Upper lobe of left lung (tissue), 6 donors: ENCODE measurements around the gene NPAS1. TPM values are rescaled to one million over a fixed set of nuclear protein-coding genes. Genes with fewer than 3 reads are reported as not detected.

Experiments used
- ATAC-seq, 2 donors: fragments of 200-7000 bp; cut with Tn5 transposase; one replicate each; pipeline ENCODE4 v1.9.1; 2022; ENCODE audit warnings: mild to moderate bottlenecking in 2 of 2, moderate library complexity in 2 of 2; ENCODE audit not compliant: low FRiP score in 2 of 2
- DNase-seq, 2 donors: peaks; one replicate each; pipeline ENCODE4 v3.0.0-alpha.2; 2019 to 2020
- H3K27ac ChIP-seq, 4 donors: fragments of 200-600 bp; sonication (generic); one replicate each; pipeline ENCODE4 v1.5.1; 2016 to 2019
- H3K27me3 ChIP-seq, 4 donors: fragments of 200-600 bp; sonication (generic); one replicate each; pipeline ENCODE4 v1.5.1; 2017 to 2019
- H3K36me3 ChIP-seq, 4 donors: fragments of 200-600 bp; sonication (generic); one replicate each; pipeline ENCODE4 v1.5.1; 2016 to 2019
- H3K4me1 ChIP-seq, 4 donors: fragments of 200-600 bp; sonication (generic); one replicate each; pipeline ENCODE4 v1.5.1; 2018 to 2019
- H3K4me3 ChIP-seq, 4 donors: fragments of 200-600 bp; sonication (generic); one replicate each; pipeline ENCODE4 v1.5.1; 2017 to 2019; ENCODE audit warnings: mild to moderate bottlenecking in 2 of 4, moderate library complexity in 1 of 4
- H3K9me3 ChIP-seq, 4 donors: fragments of 200-600 bp; sonication (generic); one replicate each; pipeline ENCODE4 v1.5.1; 2018 to 2019
- EP300 ChIP-seq, 4 donors: sonication (generic); formaldehyde crosslinking; IDR thresholded peaks; one replicate each; pipeline ENCODE4 v1.5.1; 2017; ENCODE audit warnings: antibody characterized with exemption in 4 of 4, control low read depth in 2 of 4
- POLR2A ChIP-seq, 4 donors: fragments of 450-650 bp; IDR thresholded peaks; one replicate each; pipeline ENCODE4 v1.5.1; 2016 to 2017; ENCODE audit warnings: antibody characterized with exemption in 4 of 4, mild to moderate bottlenecking in 2 of 4
- POLR2AphosphoS5 ChIP-seq, 2 donors: sonication (generic); formaldehyde crosslinking; IDR thresholded peaks; one replicate each; pipeline ENCODE4 v1.5.1; 2017; ENCODE audit warnings: antibody characterized with exemption in 2 of 2
- WGBS, 2 donors: methylation state at CpG; one replicate each; pipeline ENCODE4 v1.1.5; 2017 to 2018; 5-methylcytosine and 5-hydroxymethylcytosine counted together
- total RNA-seq, 6 donors: library from RNA; depleted of rRNA in 4 of 6; stranded (reverse); fragments of >200 nt in 4 of 6; gene quantifications; one replicate each; pipeline versions ENCODE4 v1.1.0 to v1.2.1, GENCODE V29; 2016 to 2021
- TF ChIP-seq, protein P1 (sequence below), 6 experiments: fragments of 450-650 bp in 4 of 6; fragments of 200-600 bp in 2 of 6; sonication (generic) in 2 of 6; IDR thresholded peaks; one replicate each; pipeline ENCODE4 v1.5.1; 2016 to 2019; ENCODE audit warnings: antibody characterized with exemption in 6 of 6
- donor health status: DM: no; HTN: no; CAD: no; lungs with moderate emphysema.
- donor health status: DM: no; HTN: yes; CAD: no; lungs with severe emphysema.

The NPAS1 gene
- total RNA-seq, 6 donors from 2014 or later = 0.30 to 13.6 (median 1.1) TPM; not detected in 1

DNA sequence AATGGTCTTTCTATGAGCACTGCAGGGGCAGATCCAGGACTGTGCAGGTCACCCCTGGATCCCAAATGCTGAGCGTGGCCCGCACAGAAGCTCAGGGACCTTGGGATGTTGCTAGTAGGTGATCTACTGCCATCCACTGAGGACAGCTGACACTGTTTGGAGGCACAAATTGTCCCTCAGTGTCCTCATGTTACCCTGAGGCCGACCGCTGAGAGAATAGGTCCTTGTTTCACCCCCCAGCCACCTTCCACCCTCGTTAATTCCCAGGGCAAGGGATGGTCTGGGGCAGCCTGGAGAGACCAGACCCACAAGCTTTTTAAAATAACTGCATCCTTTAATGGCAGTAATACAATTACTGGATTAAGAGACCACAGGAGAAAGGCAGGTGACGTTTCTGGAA is 44.2 kb downstream of the NPAS1 start:
- ATAC-seq (no peak), DNase-seq (no peak)
- H3K4me3 ChIP-seq = no peak overlapping the region
- WGBS, 2 donors = 87 to 89% methylated on average over 4 to 6 of the region's 6 CpGs
- peaks cover 11 to 51% (median 41%) of the 10 kb centered on the region in 4 donors for H3K36me3 ChIP-seq
- no peak overlapping the region for H3K27ac ChIP-seq
- TF ChIP-seq POLR2AphosphoS5 (IDR thresholded peaks at IDR 0.05) (no peak), EP300 (IDR thresholded peaks at IDR 0.05) (no peak), POLR2A (IDR thresholded peaks at IDR 0.05) (no peak)
- TF ChIP-seq, protein P1, sequence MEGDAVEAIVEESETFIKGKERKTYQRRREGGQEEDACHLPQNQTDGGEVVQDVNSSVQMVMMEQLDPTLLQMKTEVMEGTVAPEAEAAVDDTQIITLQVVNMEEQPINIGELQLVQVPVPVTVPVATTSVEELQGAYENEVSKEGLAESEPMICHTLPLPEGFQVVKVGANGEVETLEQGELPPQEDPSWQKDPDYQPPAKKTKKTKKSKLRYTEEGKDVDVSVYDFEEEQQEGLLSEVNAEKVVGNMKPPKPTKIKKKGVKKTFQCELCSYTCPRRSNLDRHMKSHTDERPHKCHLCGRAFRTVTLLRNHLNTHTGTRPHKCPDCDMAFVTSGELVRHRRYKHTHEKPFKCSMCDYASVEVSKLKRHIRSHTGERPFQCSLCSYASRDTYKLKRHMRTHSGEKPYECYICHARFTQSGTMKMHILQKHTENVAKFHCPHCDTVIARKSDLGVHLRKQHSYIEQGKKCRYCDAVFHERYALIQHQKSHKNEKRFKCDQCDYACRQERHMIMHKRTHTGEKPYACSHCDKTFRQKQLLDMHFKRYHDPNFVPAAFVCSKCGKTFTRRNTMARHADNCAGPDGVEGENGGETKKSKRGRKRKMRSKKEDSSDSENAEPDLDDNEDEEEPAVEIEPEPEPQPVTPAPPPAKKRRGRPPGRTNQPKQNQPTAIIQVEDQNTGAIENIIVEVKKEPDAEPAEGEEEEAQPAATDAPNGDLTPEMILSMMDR (IDR thresholded peaks at IDR 0.05) = no peak
- H3K27me3 ChIP-seq = no peaks in the 10 kb centered on the region
- H3K4me1 ChIP-seq = no peaks in the 10 kb centered on the region
- H3K9me3 ChIP-seq = no peaks in the 10 kb centered on the region

GRCh38 chr19:47065242-47065641 is 45.6 kb downstream of the NPAS1 start:
- Histone ChIP-seq H3K4me1 (no peaks in the 10 kb centered on the region), H3K27me3 (no peaks in the 10 kb centered on the region), H3K27ac (no peak overlapping the region), H3K36me3 (peaks cover 11 to 65% (median 55%) of the 10 kb centered on the region in 4 donors), H3K9me3 (no peaks in the 10 kb centered on the region), H3K4me3 (no peak overlapping the region)
- WGBS, 2 donors = 87% methylated on average over 11 of the region's 11 CpGs; no CpG with 5 or more reads in 1 of the 2 donors
- ATAC-seq (peak in 1 of 2 donors; percentile 19), DNase-seq (no peak)
- TF ChIP-seq POLR2A (IDR thresholded peaks at IDR 0.05) (no peak), POLR2AphosphoS5 (IDR thresholded peaks at IDR 0.05) (no peak), EP300 (IDR thresholded peaks at IDR 0.05) (no peak)
- TF ChIP-seq, protein P1 (IDR thresholded peaks at IDR 0.05) = no peak

GRCh38 chr19:47066376-47067214 is 47.0 kb downstream of the NPAS1 start:
- H3K27ac ChIP-seq = no peak overlapping the region
- no peak overlapping the region for H3K4me3 ChIP-seq
- TF ChIP-seq EP300 (IDR thresholded peaks at IDR 0.05) (no peak), POLR2A (IDR thresholded peaks at IDR 0.05) (no peak), POLR2AphosphoS5 (IDR thresholded peaks at IDR 0.05) (no peak)
- TF ChIP-seq, protein P1 (IDR thresholded peaks at IDR 0.05) = no peak
- DNase-seq (peak in 1 of 2 donors; percentile 80), ATAC-seq (no peak)
- 92 to 95% methylated on average over 20 to 47 of the region's 61 CpGs for WGBS, 2 donors
- no peaks in the 10 kb centered on the region for H3K27me3 ChIP-seq
- no peaks in the 10 kb centered on the region for H3K9me3 ChIP-seq
- no peaks in the 10 kb centered on the region for H3K4me1 ChIP-seq
- H3K36me3 ChIP-seq = peaks cover 18 to 78% (median 68%) of the 10 kb centered on the region in 4 donors

DNA sequence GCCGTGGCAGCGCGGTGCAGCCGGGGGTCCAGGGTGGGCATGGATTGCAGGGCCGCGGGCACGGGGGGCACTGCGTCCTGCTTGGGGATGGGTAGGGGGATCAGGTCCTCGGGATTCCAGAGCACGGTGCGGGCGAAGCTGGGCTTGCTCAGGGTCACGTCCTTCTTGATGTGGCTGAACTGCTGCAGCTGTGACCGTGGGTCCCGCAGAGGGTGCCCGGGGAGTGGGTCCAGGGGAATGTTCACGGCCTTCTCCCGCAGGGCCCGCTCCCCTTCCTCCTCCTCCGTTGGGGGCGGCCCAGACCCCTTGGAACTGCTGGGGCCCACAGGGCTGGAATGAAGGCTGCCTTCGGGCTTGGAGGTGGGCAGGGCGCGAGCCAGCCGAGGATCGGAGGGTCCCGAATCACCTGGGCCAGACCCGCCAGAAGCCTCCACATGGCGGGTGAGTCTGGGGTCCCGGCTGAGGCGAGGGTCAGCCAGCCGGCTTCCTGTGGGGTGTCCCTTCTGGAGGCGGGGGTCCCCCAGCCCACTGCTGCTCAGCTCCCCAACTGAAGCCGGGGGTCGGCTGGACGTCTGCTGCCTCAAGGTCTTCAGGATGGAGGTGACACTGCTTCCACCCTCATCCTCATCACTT is 47.7 kb downstream of the NPAS1 start:
- H3K27me3 ChIP-seq = no peaks in the 10 kb centered on the region
- TF ChIP-seq POLR2A (IDR thresholded peaks at IDR 0.05) (no peak), EP300 (IDR thresholded peaks at IDR 0.05) (no peak), POLR2AphosphoS5 (IDR thresholded peaks at IDR 0.05) (no peak)
- TF ChIP-seq, protein P1 (IDR thresholded peaks at IDR 0.05) = no peak
- WGBS, 2 donors = 93 to 95% methylated on average over 14 to 34 of the region's 36 CpGs
- H3K36me3 ChIP-seq = peaks cover 23 to 85% (median 76%) of the 10 kb centered on the region in 4 donors
- no peak overlapping the region for H3K4me3 ChIP-seq
- H3K4me1 ChIP-seq = no peaks in the 10 kb centered on the region
- no peak overlapping the region for H3K27ac ChIP-seq
- no peaks in the 10 kb centered on the region for H3K9me3 ChIP-seq
- DNase-seq (peak in 1 of 2 donors; percentile 80), ATAC-seq (no peak)
